DMS 273 treated with DMSO at 0.1 percent for 48 hours (cell line): Measurements from ENCODE around the gene RBM17.
"Not testable (repeated sequence)": the region's sequence is repeated elsewhere in the genome, so short reads cannot be mapped to it uniquely, and the experiment has no call there.

Experiments used
- DNase-seq: peaks from one replicate; lab custom pipeline; 2025; lab: John Stamatoyannopoulos, UW

RBM17 gene

DNA sequence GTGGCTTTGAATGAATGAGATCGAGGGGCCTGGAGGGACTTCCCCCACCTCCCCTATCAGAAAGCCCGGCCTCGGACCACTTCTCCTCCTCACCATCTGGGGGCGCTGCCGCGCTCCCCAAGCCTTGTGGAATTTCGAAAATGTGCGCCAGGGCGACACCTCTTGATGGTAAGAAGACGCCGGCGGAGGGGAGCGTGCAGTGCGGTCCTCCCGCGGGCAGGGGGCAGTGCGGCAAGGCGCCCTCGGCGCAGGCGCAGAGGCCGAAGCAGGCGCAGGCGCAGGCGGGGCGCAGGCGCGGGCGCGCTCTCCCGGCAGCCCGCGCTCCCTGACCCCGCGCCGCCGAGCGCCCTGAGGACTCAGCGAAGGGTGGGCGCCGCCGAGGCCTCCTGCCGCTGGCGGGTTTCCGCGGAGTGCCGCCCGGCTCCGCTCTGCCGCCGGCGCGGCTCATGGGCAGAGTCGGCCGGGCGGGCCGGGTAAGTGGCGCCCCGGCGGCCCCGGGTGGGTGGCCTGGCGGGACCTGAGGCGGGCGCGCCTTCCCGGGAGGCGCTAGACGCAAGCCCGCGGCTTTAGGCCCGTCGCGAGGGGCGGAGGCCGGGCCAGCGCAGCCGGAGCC, at the start of gene RBM17:
RBM17 (plus strand) TSS at position 314 of the 613 bp plus-strand sequence. CDS start 8,032 bp downstream, outside the sequence.
- DNase-seq: peak; percentile 60

GRCh38 chr10:6039711-6040110, 49.1 kb upstream of the RBM17 start:
- no peak for DNase-seq

- DNase-seq: no peak
Measured at GRCh38 chr10:6040205-6040604, 48.6 kb upstream of the RBM17 start.

DNA sequence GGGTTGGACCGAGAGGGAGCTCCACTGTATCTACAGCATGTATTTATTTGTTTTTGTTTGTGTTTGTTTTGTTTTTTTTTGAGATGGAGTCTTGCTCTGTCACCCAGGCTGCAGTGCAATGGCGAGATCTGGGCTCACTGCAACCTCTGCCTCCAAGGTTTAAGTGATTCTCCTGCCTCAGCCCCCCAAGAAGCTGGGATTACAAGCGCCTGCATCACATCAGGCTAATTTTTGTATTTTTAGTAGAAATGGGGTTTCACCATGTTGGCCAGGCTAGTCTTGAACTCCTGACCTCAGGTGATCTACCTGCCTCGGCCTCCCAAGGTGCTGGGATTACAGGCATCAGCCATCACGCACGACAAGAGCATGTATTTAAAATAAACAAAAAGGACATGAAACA, 45.5 kb upstream of the RBM17 start:
- not testable (repeated sequence) for DNase-seq

GRCh38 chr10:6044060-6044459, 44.8 kb upstream of the RBM17 start:
- DNase-seq: no peak

- no peak for DNase-seq
Measured at GRCh38 chr10:6044751-6045313, 44.0 kb upstream of the RBM17 start.

DNA sequence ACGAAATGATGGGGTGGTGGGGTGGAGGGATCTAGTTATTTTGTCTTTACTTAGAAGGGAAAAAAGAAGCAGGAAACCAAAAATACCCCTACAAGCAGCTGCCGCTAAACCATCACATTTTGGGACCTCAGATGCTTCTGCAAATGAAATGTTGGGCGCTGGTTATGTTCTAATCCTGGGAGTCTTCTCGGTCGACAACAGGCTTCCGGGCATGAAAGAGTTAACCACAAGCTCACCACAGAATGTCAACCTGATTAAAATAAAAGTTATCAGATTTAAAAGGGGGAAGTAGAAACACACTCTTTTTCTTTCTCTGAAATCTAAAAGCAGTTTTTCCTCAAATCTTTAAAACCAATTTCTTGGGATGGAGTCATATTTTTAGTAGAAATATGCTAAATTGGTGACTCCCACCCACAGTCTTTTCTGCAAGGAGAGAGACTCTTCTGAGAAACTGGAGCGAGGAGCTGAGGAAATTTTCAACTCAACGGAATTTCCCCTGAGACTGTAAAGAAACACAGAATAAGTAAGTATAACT, 43.5 kb upstream of the RBM17 start:
- DNase-seq: no peak

GRCh38 chr10:6045878-6046772, 42.7 kb upstream of the RBM17 start:
- DNase-seq: no peak

- DNase-seq: no peak
Measured at GRCh38 chr10:6046773-6047611, 41.8 kb upstream of the RBM17 start.

GRCh38 chr10:6047847-6048246, 41.0 kb upstream of the RBM17 start:
- DNase-seq: no peak

- no peak for DNase-seq
Measured at GRCh38 chr10:6048281-6049030, 40.4 kb upstream of the RBM17 start.

GRCh38 chr10:6049031-6049400, 39.8 kb upstream of the RBM17 start:
- no peak for DNase-seq

GRCh38 chr10:6050801-6051445, 37.9 kb upstream of the RBM17 start:
- DNase-seq: no peak

GRCh38 chr10:6052247-6053221, 36.3 kb upstream of the RBM17 start:
- DNase-seq: no peak

GRCh38 chr10:6053303-6053702, 35.5 kb upstream of the RBM17 start:
- no peak for DNase-seq

- no peak for DNase-seq
Measured at GRCh38 chr10:6053816-6054631, 34.8 kb upstream of the RBM17 start.

- no peak for DNase-seq
Measured at GRCh38 chr10:6054884-6055283, 34.0 kb upstream of the RBM17 start.

GRCh38 chr10:6055929-6056328, 32.9 kb upstream of the RBM17 start:
- no peak for DNase-seq
